ENCODE measurements around the gene PDE3B.

DNA sequence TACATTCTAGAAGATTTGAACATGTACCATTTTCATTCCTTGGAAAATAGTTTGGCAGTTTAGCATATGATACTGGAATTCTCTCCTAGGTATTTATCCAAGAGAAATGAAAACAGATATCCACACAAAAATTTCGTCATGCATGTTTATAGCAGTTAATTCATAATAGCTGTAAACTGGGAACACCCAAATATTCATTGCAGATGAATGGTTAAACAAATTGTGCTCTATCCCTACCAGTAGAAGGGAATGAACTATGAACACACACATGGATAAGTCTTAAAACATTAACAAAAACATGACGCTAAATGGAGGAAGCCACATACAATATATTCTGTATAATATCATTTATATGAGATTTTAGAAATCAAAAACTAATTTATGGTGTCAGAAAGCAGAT, 61.5 kb downstream of the PDE3B start:
- TF ChIP-seq, protein P1, sequence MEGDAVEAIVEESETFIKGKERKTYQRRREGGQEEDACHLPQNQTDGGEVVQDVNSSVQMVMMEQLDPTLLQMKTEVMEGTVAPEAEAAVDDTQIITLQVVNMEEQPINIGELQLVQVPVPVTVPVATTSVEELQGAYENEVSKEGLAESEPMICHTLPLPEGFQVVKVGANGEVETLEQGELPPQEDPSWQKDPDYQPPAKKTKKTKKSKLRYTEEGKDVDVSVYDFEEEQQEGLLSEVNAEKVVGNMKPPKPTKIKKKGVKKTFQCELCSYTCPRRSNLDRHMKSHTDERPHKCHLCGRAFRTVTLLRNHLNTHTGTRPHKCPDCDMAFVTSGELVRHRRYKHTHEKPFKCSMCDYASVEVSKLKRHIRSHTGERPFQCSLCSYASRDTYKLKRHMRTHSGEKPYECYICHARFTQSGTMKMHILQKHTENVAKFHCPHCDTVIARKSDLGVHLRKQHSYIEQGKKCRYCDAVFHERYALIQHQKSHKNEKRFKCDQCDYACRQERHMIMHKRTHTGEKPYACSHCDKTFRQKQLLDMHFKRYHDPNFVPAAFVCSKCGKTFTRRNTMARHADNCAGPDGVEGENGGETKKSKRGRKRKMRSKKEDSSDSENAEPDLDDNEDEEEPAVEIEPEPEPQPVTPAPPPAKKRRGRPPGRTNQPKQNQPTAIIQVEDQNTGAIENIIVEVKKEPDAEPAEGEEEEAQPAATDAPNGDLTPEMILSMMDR (IDR thresholded peaks at IDR 0.05): no peak
- no peak for TF ChIP-seq POLR2A (IDR thresholded peaks at IDR 0.05)
